ENCODE measurements around the gene CAPN12. TPM values are rescaled to one million over a fixed set of nuclear protein-coding genes. Genes with fewer than 3 reads are reported as not detected.

The CAPN12 gene
- total RNA-seq, 1 donor from 2014 or later: 18.2 TPM

GRCh38 chr19:38742906-38743305 lies 1.4 kb downstream of the CAPN12 start:
- no peaks in the 10 kb centered on the region for H3K27me3 ChIP-seq (ENCODE audit: low read depth)
- intact Hi-C loops (cut with DNase I): no loop called here
- no peaks in the 10 kb centered on the region for H3K9me3 ChIP-seq
- TF ChIP-seq CTCF (IDR thresholded peaks at IDR 0.05): no peak
- no peaks in the 10 kb centered on the region for H3K36me3 ChIP-seq
- no peak overlapping the region for H3K4me3 ChIP-seq
- H3K27ac ChIP-seq: no peak overlapping the region
- ATAC-seq (no peak), DNase-seq (peak; percentile 14)
- no peaks in the 10 kb centered on the region for H3K4me1 ChIP-seq

- H3K27me3 ChIP-seq (ENCODE audit: low read depth): no peaks in the 10 kb centered on the region
- ATAC-seq (no peak), DNase-seq (peak; percentile 39)
- TF ChIP-seq CTCF (IDR thresholded peaks at IDR 0.05): no peak
- no peak overlapping the region for H3K27ac ChIP-seq
- no peak overlapping the region for H3K4me3 ChIP-seq
- H3K9me3 ChIP-seq: no peaks in the 10 kb centered on the region
- intact Hi-C loops (cut with DNase I): no loop called here
- H3K36me3 ChIP-seq: no peaks in the 10 kb centered on the region
- peaks cover 1% of the 10 kb centered on the region for H3K4me1 ChIP-seq
Measured at GRCh38 chr19:38742296-38742695, 2.0 kb downstream of the CAPN12 start.

GRCh38 chr19:38741670-38742069 lies 2.6 kb downstream of the CAPN12 start:
- Histone ChIP-seq H3K27ac (no peak overlapping the region), H3K4me3 (no peak overlapping the region), H3K36me3 (no peaks in the 10 kb centered on the region), H3K4me1 (peaks cover 4% of the 10 kb centered on the region), H3K27me3 (ENCODE audit: low read depth) (no peaks in the 10 kb centered on the region), H3K9me3 (no peaks in the 10 kb centered on the region)
- DNase-seq: peak; percentile 27
- no peak for ATAC-seq
- intact Hi-C loops (cut with DNase I): no loop called here
- TF ChIP-seq CTCF (IDR thresholded peaks at IDR 0.05): no peak

- no peaks in the 10 kb centered on the region for H3K36me3 ChIP-seq
- H3K4me3 ChIP-seq: no peak overlapping the region
- TF ChIP-seq CTCF (IDR thresholded peaks at IDR 0.05): no peak
- no peak overlapping the region for H3K27ac ChIP-seq
- peaks cover 4% of the 10 kb centered on the region for H3K4me1 ChIP-seq
- H3K9me3 ChIP-seq: no peaks in the 10 kb centered on the region
- ATAC-seq: no peak
- DNase-seq: no peak
- no peaks in the 10 kb centered on the region for H3K27me3 ChIP-seq (ENCODE audit: low read depth)
- intact Hi-C loops (cut with DNase I): no loop called here
Measured at GRCh38 chr19:38740932-38741331, 3.3 kb downstream of the CAPN12 start.

- DNase-seq: peak; percentile 18
Measured at GRCh38 chr19:38740257-38740592, 4.0 kb downstream of the CAPN12 start.

More at GRCh38 chr19:38740257-38740592, 4.0 kb downstream of the CAPN12 start:
- no peaks in the 10 kb centered on the region for H3K27me3 ChIP-seq (ENCODE audit: low read depth)
- no peaks in the 10 kb centered on the region for H3K36me3 ChIP-seq
- intact Hi-C loops (cut with DNase I): no loop called here
- TF ChIP-seq CTCF (IDR thresholded peaks at IDR 0.05): no peak
- ATAC-seq: no peak
- no peak overlapping the region for H3K27ac ChIP-seq
- H3K4me1 ChIP-seq: peaks cover 6% of the 10 kb centered on the region
- H3K9me3 ChIP-seq: no peaks in the 10 kb centered on the region
- H3K4me3 ChIP-seq: no peak overlapping the region

Measured in lower lobe of right lung (tissue), 2 donors.